ENCODE results near the gene PEAR1. TPM values are rescaled to one million over a fixed set of nuclear protein-coding genes. Genes with fewer than 3 reads are reported as not detected.

PEAR1 gene
- total RNA-seq, 1 experiment from 2014 or later, result 10.8 TPM

DNA sequence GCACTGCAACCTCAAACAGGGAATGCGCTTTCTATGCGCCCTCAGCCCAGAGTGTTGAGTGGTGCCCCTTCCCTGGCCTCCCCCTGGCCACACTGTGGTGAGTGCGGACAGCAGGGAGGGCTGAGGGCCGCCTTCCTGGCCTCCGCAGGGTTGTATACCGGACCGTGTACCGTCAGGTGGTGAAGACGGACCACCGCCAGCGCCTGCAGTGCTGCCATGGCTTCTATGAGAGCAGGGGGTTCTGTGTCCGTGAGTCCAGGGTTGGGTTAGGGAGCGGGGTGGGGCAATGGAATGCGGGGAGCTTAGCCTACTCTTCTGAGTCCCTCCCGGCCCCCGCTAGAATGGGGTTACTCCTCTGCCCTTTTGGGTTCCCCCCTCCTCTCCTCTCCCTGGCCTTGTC lies 11.7 kb downstream of the PEAR1 start:
- H3K9me2 ChIP-seq (ENCODE audit: insufficient read depth), result no peaks in the 10 kb centered on the region
- BruUV-seq (replicated peaks), result no TSS peak
- peaks cover 6 to 24% of the 10 kb centered on the region in 2 experiments; a peak in 3 of 4 replicates for H3K4me1 ChIP-seq (ENCODE audit: control insufficient read depth in 1 of 2, insufficient read depth in 2 of 2, low read length in 2 of 2)
- TF ChIP-seq TCF7L2 (IDR thresholded peaks at IDR 0.05; ENCODE audit: borderline replicate concordance, extremely low read depth, insufficient read depth, insufficient read length) (no peak), ELF1 (IDR thresholded peaks at IDR 0.05; ENCODE audit: borderline replicate concordance, low read depth) (no peak), POLR2AphosphoS5 (IDR thresholded peaks at IDR 0.05; ENCODE audit: low read depth, low read length) (no peak), FOSL1 (IDR thresholded peaks at IDR 0.05; ENCODE audit: low read depth) (no peak), SIN3A (IDR thresholded peaks at IDR 0.05; ENCODE audit: low read depth) (no peak), POLR2A (IDR thresholded peaks at IDR 0.05; ENCODE audit: borderline replicate concordance, extremely low read depth, insufficient read depth, insufficient read length) (no peak), EZH2 (IDR thresholded peaks at IDR 0.05) (no peak), ZNF274 (IDR thresholded peaks at IDR 0.05; ENCODE audit: low read depth, low read length) (no peak), YY1 (IDR thresholded peaks at IDR 0.05; ENCODE audit: extremely low read depth, insufficient replicate concordance, low read depth, low read length) (no peak), RAD21 (IDR thresholded peaks at IDR 0.05; ENCODE audit: low read depth) (no peak), JUND (IDR thresholded peaks at IDR 0.05) (no peak), EGR1 (IDR thresholded peaks at IDR 0.05; ENCODE audit: low read depth) (no peak), SRF (IDR thresholded peaks at IDR 0.05; ENCODE audit: low read depth) (no peak)
- TF ChIP-seq, protein P1, sequence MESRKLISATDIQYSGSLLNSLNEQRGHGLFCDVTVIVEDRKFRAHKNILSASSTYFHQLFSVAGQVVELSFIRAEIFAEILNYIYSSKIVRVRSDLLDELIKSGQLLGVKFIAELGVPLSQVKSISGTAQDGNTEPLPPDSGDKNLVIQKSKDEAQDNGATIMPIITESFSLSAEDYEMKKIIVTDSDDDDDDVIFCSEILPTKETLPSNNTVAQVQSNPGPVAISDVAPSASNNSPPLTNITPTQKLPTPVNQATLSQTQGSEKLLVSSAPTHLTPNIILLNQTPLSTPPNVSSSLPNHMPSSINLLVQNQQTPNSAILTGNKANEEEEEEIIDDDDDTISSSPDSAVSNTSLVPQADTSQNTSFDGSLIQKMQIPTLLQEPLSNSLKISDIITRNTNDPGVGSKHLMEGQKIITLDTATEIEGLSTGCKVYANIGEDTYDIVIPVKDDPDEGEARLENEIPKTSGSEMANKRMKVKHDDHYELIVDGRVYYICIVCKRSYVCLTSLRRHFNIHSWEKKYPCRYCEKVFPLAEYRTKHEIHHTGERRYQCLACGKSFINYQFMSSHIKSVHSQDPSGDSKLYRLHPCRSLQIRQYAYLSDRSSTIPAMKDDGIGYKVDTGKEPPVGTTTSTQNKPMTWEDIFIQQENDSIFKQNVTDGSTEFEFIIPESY (IDR thresholded peaks at IDR 0.05; ENCODE audit: extremely low read depth, insufficient replicate concordance, low read length), result no peak
- TF ChIP-seq, protein P2, sequence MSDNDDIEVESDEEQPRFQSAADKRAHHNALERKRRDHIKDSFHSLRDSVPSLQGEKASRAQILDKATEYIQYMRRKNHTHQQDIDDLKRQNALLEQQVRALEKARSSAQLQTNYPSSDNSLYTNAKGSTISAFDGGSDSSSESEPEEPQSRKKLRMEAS (IDR thresholded peaks at IDR 0.05), result no peak
- TF ChIP-seq, protein P3, sequence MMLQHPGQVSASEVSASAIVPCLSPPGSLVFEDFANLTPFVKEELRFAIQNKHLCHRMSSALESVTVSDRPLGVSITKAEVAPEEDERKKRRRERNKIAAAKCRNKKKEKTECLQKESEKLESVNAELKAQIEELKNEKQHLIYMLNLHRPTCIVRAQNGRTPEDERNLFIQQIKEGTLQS (IDR thresholded peaks at IDR 0.05), result no peak
- ChIA-PET POLR2A (no interaction called here), CTCF (no interaction called here), RAD21 (ENCODE audit: low non-redundant PET in 1 of 2, low total read pairs in 2 of 2, uncharacterized antibody in 2 of 2, unreplicated experiment in 2 of 2) (no interaction called here)
- no peak overlapping the region for H3K4me2 ChIP-seq (ENCODE audit: low read length)
- no peaks in the 10 kb centered on the region for H3K36me3 ChIP-seq (ENCODE audit: control insufficient read depth in 1 of 2, insufficient read depth in 2 of 2, low read length in 2 of 2)
- H3K79me2 ChIP-seq (ENCODE audit: insufficient read depth, low read length), result no peaks in the 10 kb centered on the region
- H3K9ac ChIP-seq (ENCODE audit: low read length), result no peak overlapping the region
- H3K9me3 ChIP-seq (ENCODE audit: control insufficient read depth in 1 of 2, insufficient read depth in 1 of 2, low read depth in 1 of 2, low read length in 2 of 2), result no peaks in the 10 kb centered on the region; a peak in 1 of 4 replicates
- H4K20me1 ChIP-seq (ENCODE audit: insufficient read depth), result no peaks in the 10 kb centered on the region
- H3K27ac ChIP-seq (ENCODE audit: low read depth, low read length), result no peak overlapping the region
- intact Hi-C loops (cut with micrococcal nuclease), result no loop called here
- no peak for ATAC-seq
- no peaks in the 10 kb centered on the region for H3K27me3 ChIP-seq (ENCODE audit: insufficient read depth, low read length)
- no peak for DNase-seq (ENCODE audit: low read depth, low spot score)
- H3K4me3 ChIP-seq (replicated peaks in 1 of 2; ENCODE audit: low read depth in 1 of 2, low read length in 2 of 2), result no peak overlapping the region
- no peak overlapping the region for H2AFZ ChIP-seq (ENCODE audit: low read depth, low read length, poor library complexity, severe bottlenecking)
